GM19043 (cell line): ENCODE measurements around the gene PLEKHG2.

Source experiments
- ATAC-seq: cut with Tn5 transposase; IDR thresholded peaks from one replicate; pipeline ENCODE4 v1.9.1; 2021; ENCODE audit warnings: low read depth; ENCODE audit not compliant: unreplicated experiment

The PLEKHG2 gene

GRCh38 chr19:39405958-39406655 lies 6.4 kb upstream of the PLEKHG2 start:
- no peak for ATAC-seq

DNA sequence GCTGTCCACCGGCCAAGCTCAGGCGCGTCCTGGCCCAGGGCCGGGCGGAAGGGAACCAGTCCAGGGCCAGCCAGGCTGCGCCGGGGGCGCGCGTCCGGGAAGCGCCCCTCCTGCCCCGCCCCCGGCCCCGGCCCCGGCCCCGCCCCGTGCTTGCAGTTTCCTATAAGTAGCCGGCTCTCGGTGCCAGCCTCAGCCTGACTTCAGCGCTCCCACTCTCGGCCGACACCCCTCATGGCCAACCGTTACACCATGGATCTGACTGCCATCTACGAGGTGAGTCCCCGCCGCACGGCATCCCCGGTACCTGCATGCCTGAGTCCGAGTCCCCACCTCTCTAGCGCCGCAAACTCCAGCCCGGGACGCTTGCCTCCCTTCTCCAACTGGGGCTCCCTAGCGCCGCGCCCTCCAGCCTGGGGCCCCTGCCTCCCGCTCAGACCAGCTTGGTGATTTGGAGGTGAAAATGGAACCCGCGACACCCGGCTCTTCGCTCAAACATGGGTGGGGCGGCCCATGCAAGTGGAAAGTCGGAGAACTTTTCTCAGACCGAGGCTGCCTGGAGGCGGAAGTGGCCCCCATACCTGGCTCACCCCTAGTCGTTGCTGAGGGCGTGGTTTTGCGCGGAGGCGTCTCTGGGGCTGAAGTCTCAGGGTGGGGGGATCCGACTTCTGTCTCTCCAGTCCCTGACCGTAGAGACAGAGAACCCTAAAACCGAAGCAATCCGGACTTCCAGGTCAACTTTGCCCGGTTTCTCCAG lies 5.6 kb upstream of the PLEKHG2 start, which contains the start of gene ZFP36:
Gene ZFP36, plus strand, starts transcription at position 192 of the 754 bp plus-strand sequence. Its CDS starts 58 bp downstream, at position 250.
- no peak for ATAC-seq

GRCh38 chr19:39407410-39407659 lies 5.1 kb upstream of the PLEKHG2 start:
- ATAC-seq: no peak

DNA sequence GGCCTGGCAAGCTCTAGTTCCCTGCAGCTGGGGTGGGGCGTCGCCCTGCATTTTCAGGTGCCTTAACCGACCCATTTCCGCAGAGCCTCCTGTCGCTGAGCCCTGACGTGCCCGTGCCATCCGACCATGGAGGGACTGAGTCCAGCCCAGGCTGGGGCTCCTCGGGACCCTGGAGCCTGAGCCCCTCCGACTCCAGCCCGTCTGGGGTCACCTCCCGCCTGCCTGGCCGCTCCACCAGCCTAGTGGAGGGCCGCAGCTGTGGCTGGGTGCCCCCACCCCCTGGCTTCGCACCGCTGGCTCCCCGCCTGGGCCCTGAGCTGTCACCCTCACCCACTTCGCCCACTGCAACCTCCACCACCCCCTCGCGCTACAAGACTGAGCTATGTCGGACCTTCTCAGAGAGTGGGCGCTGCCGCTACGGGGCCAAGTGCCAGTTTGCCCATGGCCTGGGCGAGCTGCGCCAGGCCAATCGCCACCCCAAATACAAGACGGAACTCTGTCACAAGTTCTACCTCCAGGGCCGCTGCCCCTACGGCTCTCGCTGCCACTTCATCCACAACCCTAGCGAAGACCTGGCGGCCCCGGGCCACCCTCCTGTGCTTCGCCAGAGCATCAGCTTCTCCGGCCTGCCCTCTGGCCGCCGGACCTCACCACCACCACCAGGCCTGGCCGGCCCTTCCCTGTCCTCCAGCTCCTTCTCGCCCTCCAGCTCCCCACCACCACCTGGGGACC lies 4.6 kb upstream of the PLEKHG2 start:
- no peak for ATAC-seq

DNA sequence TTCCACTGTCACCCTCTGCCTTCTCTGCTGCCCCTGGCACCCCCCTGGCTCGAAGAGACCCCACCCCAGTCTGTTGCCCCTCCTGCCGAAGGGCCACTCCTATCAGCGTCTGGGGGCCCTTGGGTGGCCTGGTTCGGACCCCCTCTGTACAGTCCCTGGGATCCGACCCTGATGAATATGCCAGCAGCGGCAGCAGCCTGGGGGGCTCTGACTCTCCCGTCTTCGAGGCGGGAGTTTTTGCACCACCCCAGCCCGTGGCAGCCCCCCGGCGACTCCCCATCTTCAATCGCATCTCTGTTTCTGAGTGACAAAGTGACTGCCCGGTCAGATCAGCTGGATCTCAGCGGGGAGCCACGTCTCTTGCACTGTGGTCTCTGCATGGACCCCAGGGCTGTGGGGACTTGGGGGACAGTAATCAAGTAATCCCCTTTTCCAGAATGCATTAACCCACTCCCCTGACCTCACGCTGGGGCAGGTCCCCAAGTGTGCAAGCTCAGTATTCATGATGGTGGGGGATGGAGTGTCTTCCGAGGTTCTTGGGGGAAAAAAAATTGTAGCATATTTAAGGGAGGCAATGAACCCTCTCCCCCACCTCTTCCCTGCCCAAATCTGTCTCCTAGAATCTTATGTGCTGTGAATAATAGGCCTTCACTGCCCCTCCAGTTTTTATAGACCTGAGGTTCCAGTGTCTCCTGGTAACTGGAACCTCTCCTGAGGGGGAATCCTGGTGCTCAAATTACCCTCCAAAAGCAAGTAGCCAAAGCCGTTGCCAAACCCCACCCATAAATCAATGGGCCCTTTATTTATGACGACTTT lies 3.9 kb upstream of the PLEKHG2 start:
- ATAC-seq: no peak

GRCh38 chr19:39409208-39410016 lies 3.1 kb upstream of the PLEKHG2 start:
- ATAC-seq: no peak

- no peak for ATAC-seq
Measured at GRCh38 chr19:39410017-39410830, 2.2 kb upstream of the PLEKHG2 start.

DNA sequence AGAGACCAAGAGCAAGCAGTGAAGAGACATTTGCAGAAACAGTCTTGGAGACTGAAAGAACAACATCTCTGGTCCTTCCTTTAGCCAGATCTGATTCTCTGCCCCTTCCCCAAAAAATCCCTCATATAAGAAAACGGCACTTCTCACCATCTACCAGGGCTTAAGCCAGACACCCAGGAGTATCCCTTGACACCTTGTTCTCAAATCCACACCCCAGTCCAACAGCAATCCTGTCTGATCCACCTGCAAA lies 1.7 kb upstream of the PLEKHG2 start:
- ATAC-seq: no peak

GRCh38 chr19:39411081-39411831 lies 1.2 kb upstream of the PLEKHG2 start:
- ATAC-seq: no peak

GRCh38 chr19:39411832-39412099 lies 703 bp upstream of the PLEKHG2 start:
- ATAC-seq: peak; percentile 17

GRCh38 chr19:39412867-39413271 lies 400 bp downstream of the PLEKHG2 start:
- ATAC-seq: no peak

DNA sequence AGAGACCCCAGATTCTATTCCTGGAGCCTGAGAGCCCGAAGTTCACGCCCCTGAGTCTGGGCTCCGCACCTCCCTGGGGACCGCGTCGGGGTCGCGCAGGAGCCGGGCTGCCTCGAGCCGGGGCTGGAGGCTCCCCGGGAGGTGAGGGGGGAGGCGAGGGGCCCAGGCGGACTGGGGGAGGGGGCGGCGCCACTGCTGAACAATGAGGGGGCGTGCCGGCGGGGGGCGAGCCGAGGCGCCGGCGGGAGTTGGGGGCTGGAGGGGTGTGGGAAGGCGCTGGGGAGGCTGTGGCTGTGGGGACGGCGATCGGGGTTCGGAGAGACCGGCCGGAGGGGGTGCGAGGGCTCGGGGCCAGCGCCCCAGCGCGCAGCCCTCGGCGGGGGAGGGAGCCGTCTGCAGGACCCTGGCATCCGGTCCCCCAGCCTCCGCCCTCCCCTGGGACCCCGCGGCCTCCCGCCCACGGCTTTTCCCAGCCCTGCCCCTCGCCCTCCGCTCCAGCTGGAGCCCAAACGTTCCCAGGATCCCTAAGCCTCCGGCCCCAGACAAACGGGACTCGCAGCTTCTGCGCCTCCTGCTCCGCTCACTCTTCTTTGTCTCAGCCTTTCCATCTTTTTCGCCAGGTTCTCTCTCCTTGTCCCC lies 922 bp downstream of the PLEKHG2 start:
- ATAC-seq: no peak

GRCh38 chr19:39413911-39414608 lies 1.6 kb downstream of the PLEKHG2 start:
- no peak for ATAC-seq

GRCh38 chr19:39415111-39416046 lies 2.9 kb downstream of the PLEKHG2 start:
- no peak for ATAC-seq

DNA sequence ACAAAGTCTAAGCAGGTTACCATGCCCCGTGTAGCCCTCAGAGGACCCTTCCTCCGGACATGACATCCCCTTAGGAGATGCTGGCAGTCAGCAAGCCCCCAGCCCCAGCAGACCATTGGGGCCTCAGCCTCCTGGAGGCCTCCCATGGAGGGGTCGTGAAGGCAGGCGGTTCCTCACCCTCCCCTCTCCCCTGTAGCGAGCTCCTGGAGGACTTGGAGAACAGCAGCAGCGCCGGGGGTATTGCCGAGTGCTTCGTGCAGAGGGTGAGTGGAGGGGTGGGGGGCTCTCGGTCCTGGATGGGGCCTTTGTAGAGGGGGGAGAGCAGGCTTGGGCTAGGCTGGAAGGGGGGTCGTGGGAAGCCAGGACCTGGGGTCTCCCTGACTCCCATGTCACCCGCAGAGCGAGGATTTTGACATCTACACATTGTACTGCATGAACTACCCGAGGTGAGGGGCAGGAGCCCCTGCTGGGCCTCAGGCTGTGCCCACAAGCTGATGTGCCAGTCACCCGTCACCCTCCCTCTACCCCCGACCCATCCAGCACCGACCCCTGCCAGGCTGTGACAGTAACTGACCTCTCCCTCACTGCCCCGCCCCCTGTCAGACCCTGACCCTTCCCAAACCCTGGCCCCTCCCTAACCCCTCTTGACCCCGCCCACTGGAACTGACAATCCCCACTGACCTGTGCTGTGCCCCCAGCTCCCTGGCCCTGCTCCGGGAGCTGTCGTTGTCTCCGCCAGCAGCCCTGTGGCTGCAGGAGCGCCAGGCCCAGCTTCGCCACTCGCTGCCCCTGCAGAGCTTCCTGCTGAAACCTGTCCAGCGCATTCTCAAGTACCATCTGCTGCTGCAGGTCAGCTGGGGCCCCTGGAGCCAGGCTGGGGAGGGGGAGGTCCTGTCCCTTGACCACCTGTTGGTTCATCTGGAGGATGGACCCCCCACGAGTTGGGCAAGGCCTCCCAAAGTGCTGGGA lies 4.0 kb downstream of the PLEKHG2 start:
- no peak for ATAC-seq
